Liver (tissue), 3 donors: Measurements from ENCODE around the gene HPD.

Experiments
- ATF3 ChIP-seq: IDR thresholded peaks from 2 replicates; pipeline ENCODE4 v1.6.1; 2016; ENCODE audit warnings: antibody characterized with exemption
- CTCF ChIP-seq: fragments of 150-350 bp; IDR thresholded peaks from 2 replicates; pipeline ENCODE4 v1.5.1; 2017; ENCODE audit warnings: improper control_type of control experiment, low read depth, low read length; ENCODE audit not compliant: missing input control
- EGR1 ChIP-seq, 2 donors: IDR thresholded peaks; 2 replicates each; pipeline ENCODE4 v1.6.1; 2016 to 2018; ENCODE audit warnings: antibody characterized with exemption in 2 of 2, low read depth in 2 of 2
- FOXA1 ChIP-seq: IDR thresholded peaks from 2 replicates; pipeline ENCODE4 v1.6.1; 2016; ENCODE audit warnings: antibody characterized with exemption
- GABPA ChIP-seq, 2 donors: IDR thresholded peaks in 1 of 2; conservative IDR thresholded peaks in 1 of 2; 2 replicates each; pipeline ENCODE4 v1.6.1; 2016; ENCODE audit warnings: antibody characterized with exemption in 2 of 2, mild to moderate bottlenecking in 1 of 2, moderate library complexity in 1 of 2
- HNF4A ChIP-seq, 2 donors: conservative IDR thresholded peaks; 2 replicates each; pipeline ENCODE4 v1.6.1; 2016; ENCODE audit warnings: antibody characterized with exemption in 2 of 2, mild to moderate bottlenecking in 2 of 2
- MAX ChIP-seq: IDR thresholded peaks from 2 replicates; pipeline ENCODE4 v1.6.1; 2016; ENCODE audit warnings: antibody characterized with exemption
- RAD21 ChIP-seq, 2 donors: IDR thresholded peaks; 2 replicates each; pipeline ENCODE4 v1.6.1; 2016; ENCODE audit warnings: antibody characterized with exemption in 2 of 2, mild to moderate bottlenecking in 2 of 2
- REST ChIP-seq: IDR thresholded peaks from 2 replicates; pipeline ENCODE4 v1.6.1; 2016; ENCODE audit warnings: antibody characterized with exemption, mild to moderate bottlenecking
- RXRA ChIP-seq, 2 donors: IDR thresholded peaks; 2 replicates each; pipeline ENCODE4 v1.6.1; 2017 to 2018; ENCODE audit warnings: antibody characterized with exemption in 2 of 2, mild to moderate bottlenecking in 1 of 2
- SP1 ChIP-seq: IDR thresholded peaks from 2 replicates; pipeline ENCODE4 v1.6.1; 2018; ENCODE audit warnings: antibody characterized with exemption, mild to moderate bottlenecking
- TAF1 ChIP-seq: conservative IDR thresholded peaks from 2 replicates; pipeline ENCODE4 v1.6.1; 2016; ENCODE audit warnings: antibody characterized with exemption, mild to moderate bottlenecking
- YY1 ChIP-seq: IDR thresholded peaks from 2 replicates; pipeline ENCODE4 v1.6.1; 2016; ENCODE audit warnings: antibody characterized with exemption, mild to moderate bottlenecking
- ZBTB33 ChIP-seq: IDR thresholded peaks from 2 replicates; pipeline ENCODE4 v1.6.1; 2016; ENCODE audit warnings: antibody characterized with exemption
- donor health status: healthy.
- donor health status: healthy.

GRCh38 chr12:121793440-121793837, 65.2 kb downstream of the HPD start, which contains the start of gene RHOF:
- no peak for TF ChIP-seq CTCF
- TF ChIP-seq FOXA1 = no peak
- no peak for TF ChIP-seq MAX
- TF ChIP-seq RAD21 (IDR thresholded peaks at IDR 0.05) = no peak
- TF ChIP-seq RXRA (IDR thresholded peaks at IDR 0.05) = no peak
- TF ChIP-seq SP1 = no peak
- no peak for TF ChIP-seq EGR1 (IDR thresholded peaks at IDR 0.05; ENCODE audit: low read depth in 2 of 2)
- TF ChIP-seq TAF1 = no peak
- TF ChIP-seq REST = no peak
- no peak for TF ChIP-seq ATF3
- no peak for TF ChIP-seq ZBTB33
- TF ChIP-seq YY1 = no peak
- TF ChIP-seq GABPA (IDR thresholded peaks at IDR 0.05 in 1 of 2, conservative IDR thresholded peaks at IDR 0.05 in 1 of 2) = no peak
- no peak for TF ChIP-seq HNF4A (conservative IDR thresholded peaks at IDR 0.05)
